GM12878 (cell line): ENCODE measurements around the gene DLD. TPM values are rescaled to one million over a fixed set of nuclear protein-coding genes. Genes with fewer than 3 reads are reported as not detected.

Experiments
- ATAC-seq: fragments of 200-7000 bp; cut with Tn5 transposase; 3 replicates; pipeline ENCODE4 v1.9.1; 2020; ENCODE audit warnings: mild to moderate bottlenecking, moderate library complexity
- BruUV-seq: library from RNA; stranded (reverse); fragments of 400-500 nt; replicated peaks from 2 replicates; lab custom pipeline; 2021; lab: Mats Ljungman, UMichigan
- CTCF ChIA-PET: fragments of 300-600 bp; sonication (Branson Sonifier 250); formaldehyde crosslinking; extraction: SDS; loops from one replicate; lab custom pipeline; 2021; ENCODE audit warnings: inconsistent platforms; lab: Yijun Ruan, JAX
- POLR2A ChIA-PET: fragments of 350-600 bp; formaldehyde crosslinking; extraction: SDS; loops from one replicate; lab custom pipeline; 2021; ENCODE audit warnings: inconsistent platforms; lab: Charles Lee
- RAD21 ChIA-PET: fragments of 300-600 bp; sonication (Branson Sonifier 250); formaldehyde crosslinking; loops from one replicate; lab custom pipeline; 2023; ENCODE audit warnings: antibody characterized with exemption; ENCODE audit not compliant: unreplicated experiment; lab: Charles Lee
- SMC1A ChIA-PET: fragments of 300-600 bp; sonication (Branson Sonifier 250); formaldehyde crosslinking; loops from one replicate; lab custom pipeline; 2023; ENCODE audit not compliant: unreplicated experiment, uncharacterized antibody; lab: Charles Lee
- DNase-seq: peaks from one replicate; pipeline ENCODE4 v3.0.0-alpha.2; 2011; ENCODE audit warnings: low read depth, low spot score
- FAIRE-seq: peaks from 3 replicates; lab custom pipeline; 2011; peaks lifted over from hg19 to GRCh38; lab: Jason Lieb, UNC
- H2AFZ ChIP-seq: 2 replicates; pipeline ENCODE4 v1.6.0; 2011; ENCODE audit warnings: low read depth, low read length, control low read depth; ENCODE audit not compliant: control insufficient read depth
- H3K27ac ChIP-seq: 2 replicates; pipeline ENCODE4 v1.5.1; 2011; ENCODE audit warnings: control low read depth; ENCODE audit not compliant: control insufficient read depth, insufficient read depth
- H3K27me3 ChIP-seq, 2 experiments: replicated peaks in 1 of 2; 2 replicates each; pipeline versions ENCODE4 v1.6.0 to v1.6.1; 2011; ENCODE audit warnings: low read length in 1 of 2; ENCODE audit not compliant: control insufficient read depth in 2 of 2, insufficient read depth in 2 of 2
- H3K36me3 ChIP-seq, 2 experiments: 2 replicates each; pipeline ENCODE4 v1.5.1; 2011; ENCODE audit warnings: low read length in 1 of 2; ENCODE audit not compliant: control insufficient read depth in 2 of 2, insufficient read depth in 2 of 2
- H3K4me1 ChIP-seq: 2 replicates; pipeline ENCODE4 v1.6.1; 2011; ENCODE audit warnings: mild to moderate bottlenecking, low read length, moderate library complexity, mixed read lengths; ENCODE audit not compliant: control insufficient read depth, insufficient read depth
- H3K4me2 ChIP-seq: 2 replicates; pipeline ENCODE4 v1.6.0; 2011; ENCODE audit warnings: control low read depth; ENCODE audit not compliant: control insufficient read depth, insufficient read depth
- H3K4me3 ChIP-seq: fragments of 200-600 bp; sonication (generic); 2 replicates; pipeline ENCODE4 v1.5.1; 2016
- H3K79me2 ChIP-seq: 2 replicates; pipeline ENCODE4 v1.6.0; 2011; ENCODE audit warnings: low read length; ENCODE audit not compliant: control insufficient read depth, insufficient read depth
- H3K9ac ChIP-seq: 2 replicates; pipeline ENCODE4 v1.8.0; 2011; ENCODE audit warnings: low read length, control low read depth, mixed read lengths; ENCODE audit not compliant: control insufficient read depth, insufficient read depth
- H3K9me3 ChIP-seq: replicated peaks from 3 replicates; pipeline ENCODE4 v1.5.1; 2011; ENCODE audit warnings: mild to moderate bottlenecking, low read length; ENCODE audit not compliant: control insufficient read depth, insufficient read depth
- H4K20me1 ChIP-seq: 2 replicates; pipeline ENCODE4 v1.6.0; 2011; ENCODE audit not compliant: control insufficient read depth, insufficient read depth
- CBX5 ChIP-seq: sonication (generic); IDR thresholded peaks from 2 replicates; pipeline ENCODE4 v1.6.1; 2016; ENCODE audit warnings: low read depth, moderate library complexity, mild to moderate bottlenecking, inconsistent platforms
- FOS ChIP-seq: IDR thresholded peaks from 3 replicates; pipeline ENCODE4 v1.6.1; 2011; ENCODE audit warnings: borderline replicate concordance; ENCODE audit not compliant: insufficient read length; ENCODE audit errors: extremely low read depth
- MXI1 ChIP-seq: fragments of 150-350 bp; IDR thresholded peaks from 2 replicates; pipeline ENCODE4 v1.6.1; 2011; ENCODE audit warnings: low read depth, mild to moderate bottlenecking, inconsistent platforms, low read length, improper control_type of control experiment
- NFYB ChIP-seq: IDR thresholded peaks from 2 replicates; pipeline ENCODE4 v1.6.1; 2011; ENCODE audit warnings: low read depth, mild to moderate bottlenecking, low read length, improper control_type of control experiment, moderate library complexity; ENCODE audit not compliant: insufficient read depth
- NR2C2 ChIP-seq: IDR thresholded peaks from 2 replicates; pipeline ENCODE4 v1.6.1; 2011; ENCODE audit warnings: borderline replicate concordance, low read depth; ENCODE audit not compliant: control insufficient read depth, insufficient read length
- RCOR1 ChIP-seq: conservative IDR thresholded peaks from 2 replicates; pipeline ENCODE4 v1.6.1; 2012; ENCODE audit warnings: low read depth, low read length, improper control_type of control experiment
- TBL1XR1 ChIP-seq: IDR thresholded peaks from 2 replicates; pipeline ENCODE4 v1.6.1; 2012; ENCODE audit warnings: low read depth, low read length, improper control_type of control experiment
- TCF3 ChIP-seq: IDR thresholded peaks from 2 replicates; pipeline ENCODE4 v1.6.1; 2012; ENCODE audit warnings: low read depth, mild to moderate bottlenecking, low read length, borderline replicate concordance; ENCODE audit not compliant: insufficient read depth
- ZZZ3 ChIP-seq: IDR thresholded peaks from 2 replicates; pipeline ENCODE4 v1.6.1; 2011; ENCODE audit warnings: low read depth; ENCODE audit not compliant: control insufficient read depth, insufficient read length
- WGBS: methylation state at CpG from one replicate; pipeline ENCODE4 v1.1.6; 2016; ENCODE audit warnings: low lambda C conversion rate; ENCODE audit not compliant: insufficient replicate concordance, insufficient coverage; ENCODE audit errors: missing lambda C conversion rate; 5-methylcytosine and 5-hydroxymethylcytosine counted together
- in situ Hi-C: fragments of 300-500 bp; cut with MboI; formaldehyde crosslinking; loops from 9 replicates; pipeline ENCODE4 v1.14.3; 2018; ENCODE audit warnings: mixed read lengths
- intact Hi-C: fragments of 100-400 bp; cut with micrococcal nuclease; formaldehyde crosslinking; loops from one replicate; pipeline ENCODE4 v1.14.2; 2022; ENCODE audit not compliant: unreplicated experiment
- polyA plus RNA-seq, 11 experiments: library from polyadenylated mRNA; depleted of rRNA in 4 of 11; unstranded in 6 of 11; stranded (reverse) in 5 of 11; fragments of >200 nt; fragmentation: Nextera tagmentation in 4 of 11; fragmentation: Illumina TruSeq in 1 of 11; extraction: Ambion mirVana in 4 of 11; extraction: Trizol in 1 of 11; gene quantifications; 1 replicate in 1 of 11; 2 replicates in 10 of 11; pipeline versions ENCODE4 v1.2.1 to v1.2.3, GENCODE V29; 2011 to 2016; ENCODE audit warnings: inconsistent platforms in 2 of 11, missing spikeins in 2 of 11, low read depth in 1 of 11
- total RNA-seq, 4 experiments: library from RNA; depleted of rRNA in 3 of 4; stranded (reverse); fragments of >200 nt in 3 of 4; fragmentation: Illumina TruSeq in 1 of 4; extraction: Trizol in 1 of 4; gene quantifications; 2 replicates each; pipeline versions ENCODE4 v1.2.1 to v1.2.3, GENCODE V29; 2013 to 2021
- TF ChIP-seq, protein P1 (sequence below): fragments of 450-650 bp; formaldehyde crosslinking; IDR thresholded peaks from 2 replicates; pipeline ENCODE4 v1.4.0; 2022; ENCODE audit warnings: mild to moderate bottlenecking, moderate library complexity
- TF ChIP-seq, protein P2 (sequence below): IDR thresholded peaks from 2 replicates; pipeline ENCODE4 v1.6.1; 2012; ENCODE audit warnings: improper control_type of control experiment, low read depth, low read length; ENCODE audit not compliant: insufficient replicate concordance
- TF ChIP-seq, protein P3 (sequence below): fragments of 450-650 bp; IDR thresholded peaks from 2 replicates; pipeline ENCODE4 v1.6.1; 2016; ENCODE audit warnings: mild to moderate bottlenecking
- TF ChIP-seq, protein P4 (sequence below): fragments of 450-650 bp; IDR thresholded peaks from 2 replicates; pipeline ENCODE4 v1.6.1; 2017; ENCODE audit warnings: low read depth, mild to moderate bottlenecking, moderate library complexity

DLD gene
- total and polyA plus RNA-seq, 10 of the 15 experiments (the other 5 are each of a cell fraction or from before 2014, with no cell fraction given): 62.7 to 314 (median 161) TPM

DNA sequence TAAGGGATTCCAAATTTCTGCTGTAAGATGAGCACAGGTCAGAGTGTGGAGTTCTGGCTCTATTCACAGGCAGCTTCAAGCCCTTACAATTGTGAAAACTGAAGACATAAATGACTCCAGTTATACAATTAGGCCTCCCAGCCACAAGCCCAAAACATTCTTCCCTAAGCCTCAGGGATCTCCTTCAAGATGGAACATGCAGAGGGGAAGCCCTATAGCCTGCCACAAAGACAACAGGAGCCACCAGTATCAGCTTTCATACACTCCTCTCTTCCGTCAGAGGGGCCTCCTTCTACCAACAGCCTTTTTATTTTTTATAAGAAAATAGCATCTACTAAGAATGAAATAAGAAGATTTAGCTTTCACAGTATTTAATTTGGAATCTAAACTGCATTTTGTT, 46.5 kb downstream of the DLD start:
- ChIA-PET CTCF (no interaction called here), SMC1A (no interaction called here), POLR2A (no interaction called here), RAD21 (no interaction called here)
- Histone ChIP-seq H3K4me3 (no peak overlapping the region), H3K36me3 (peaks cover 0 to 3% of the 10 kb centered on the region in 2 experiments; a peak in 3 of 4 replicates), H3K9me3 (no peaks in the 10 kb centered on the region), H3K27me3 (no peaks in the 10 kb centered on the region), H3K79me2 (no peaks in the 10 kb centered on the region), H3K4me1 (no peaks in the 10 kb centered on the region), H3K27ac (no peak overlapping the region), H3K4me2 (no peak overlapping the region), H2AFZ (no peak overlapping the region), H4K20me1 (no peaks in the 10 kb centered on the region), H3K9ac (no peak overlapping the region)
- 88% methylated on average over 1 of the region's 1 CpG for WGBS
- DNase-seq: no peak
- BruUV-seq: no TSS peak
- no peak for ATAC-seq
- intact Hi-C loops: no loop called here
- in situ Hi-C loops: no loop called here
- no peak for FAIRE-seq
- TF ChIP-seq, protein P1, sequence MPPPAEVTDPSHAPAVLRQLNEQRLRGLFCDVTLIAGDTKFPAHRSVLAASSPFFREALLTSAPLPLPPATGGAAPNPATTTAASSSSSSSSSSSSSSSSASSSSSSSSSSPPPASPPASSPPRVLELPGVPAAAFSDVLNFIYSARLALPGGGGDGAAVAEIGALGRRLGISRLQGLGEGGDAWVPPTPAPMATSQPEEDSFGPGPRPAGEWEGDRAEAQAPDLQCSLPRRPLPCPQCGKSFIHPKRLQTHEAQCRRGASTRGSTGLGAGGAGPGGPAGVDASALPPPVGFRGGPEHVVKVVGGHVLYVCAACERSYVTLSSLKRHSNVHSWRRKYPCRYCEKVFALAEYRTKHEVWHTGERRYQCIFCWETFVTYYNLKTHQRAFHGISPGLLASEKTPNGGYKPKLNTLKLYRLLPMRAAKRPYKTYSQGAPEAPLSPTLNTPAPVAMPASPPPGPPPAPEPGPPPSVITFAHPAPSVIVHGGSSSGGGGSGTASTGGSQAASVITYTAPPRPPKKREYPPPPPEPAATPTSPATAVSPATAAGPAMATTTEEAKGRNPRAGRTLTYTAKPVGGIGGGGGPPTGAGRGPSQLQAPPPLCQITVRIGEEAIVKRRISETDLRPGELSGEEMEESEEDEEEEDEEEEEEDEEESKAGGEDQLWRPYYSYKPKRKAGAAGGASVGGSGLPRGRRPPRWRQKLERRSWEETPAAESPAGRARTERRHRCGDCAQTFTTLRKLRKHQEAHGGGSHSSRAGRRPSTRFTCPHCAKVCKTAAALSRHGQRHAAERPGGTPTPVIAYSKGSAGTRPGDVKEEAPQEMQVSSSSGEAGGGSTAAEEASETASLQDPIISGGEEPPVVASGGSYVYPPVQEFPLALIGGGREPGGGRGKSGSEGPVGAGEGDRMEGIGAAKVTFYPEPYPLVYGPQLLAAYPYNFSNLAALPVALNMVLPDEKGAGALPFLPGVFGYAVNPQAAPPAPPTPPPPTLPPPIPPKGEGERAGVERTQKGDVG: no peak
- no peak for TF ChIP-seq NR2C2
- TF ChIP-seq, protein P2, sequence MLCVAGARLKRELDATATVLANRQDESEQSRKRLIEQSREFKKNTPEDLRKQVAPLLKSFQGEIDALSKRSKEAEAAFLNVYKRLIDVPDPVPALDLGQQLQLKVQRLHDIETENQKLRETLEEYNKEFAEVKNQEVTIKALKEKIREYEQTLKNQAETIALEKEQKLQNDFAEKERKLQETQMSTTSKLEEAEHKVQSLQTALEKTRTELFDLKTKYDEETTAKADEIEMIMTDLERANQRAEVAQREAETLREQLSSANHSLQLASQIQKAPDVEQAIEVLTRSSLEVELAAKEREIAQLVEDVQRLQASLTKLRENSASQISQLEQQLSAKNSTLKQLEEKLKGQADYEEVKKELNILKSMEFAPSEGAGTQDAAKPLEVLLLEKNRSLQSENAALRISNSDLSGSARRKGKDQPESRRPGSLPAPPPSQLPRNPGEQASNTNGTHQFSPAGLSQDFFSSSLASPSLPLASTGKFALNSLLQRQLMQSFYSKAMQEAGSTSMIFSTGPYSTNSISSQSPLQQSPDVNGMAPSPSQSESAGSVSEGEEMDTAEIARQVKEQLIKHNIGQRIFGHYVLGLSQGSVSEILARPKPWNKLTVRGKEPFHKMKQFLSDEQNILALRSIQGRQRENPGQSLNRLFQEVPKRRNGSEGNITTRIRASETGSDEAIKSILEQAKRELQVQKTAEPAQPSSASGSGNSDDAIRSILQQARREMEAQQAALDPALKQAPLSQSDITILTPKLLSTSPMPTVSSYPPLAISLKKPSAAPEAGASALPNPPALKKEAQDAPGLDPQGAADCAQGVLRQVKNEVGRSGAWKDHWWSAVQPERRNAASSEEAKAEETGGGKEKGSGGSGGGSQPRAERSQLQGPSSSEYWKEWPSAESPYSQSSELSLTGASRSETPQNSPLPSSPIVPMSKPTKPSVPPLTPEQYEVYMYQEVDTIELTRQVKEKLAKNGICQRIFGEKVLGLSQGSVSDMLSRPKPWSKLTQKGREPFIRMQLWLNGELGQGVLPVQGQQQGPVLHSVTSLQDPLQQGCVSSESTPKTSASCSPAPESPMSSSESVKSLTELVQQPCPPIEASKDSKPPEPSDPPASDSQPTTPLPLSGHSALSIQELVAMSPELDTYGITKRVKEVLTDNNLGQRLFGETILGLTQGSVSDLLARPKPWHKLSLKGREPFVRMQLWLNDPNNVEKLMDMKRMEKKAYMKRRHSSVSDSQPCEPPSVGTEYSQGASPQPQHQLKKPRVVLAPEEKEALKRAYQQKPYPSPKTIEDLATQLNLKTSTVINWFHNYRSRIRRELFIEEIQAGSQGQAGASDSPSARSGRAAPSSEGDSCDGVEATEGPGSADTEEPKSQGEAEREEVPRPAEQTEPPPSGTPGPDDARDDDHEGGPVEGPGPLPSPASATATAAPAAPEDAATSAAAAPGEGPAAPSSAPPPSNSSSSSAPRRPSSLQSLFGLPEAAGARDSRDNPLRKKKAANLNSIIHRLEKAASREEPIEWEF: no peak
- TF ChIP-seq FOS: no peak
- TF ChIP-seq, protein P3, sequence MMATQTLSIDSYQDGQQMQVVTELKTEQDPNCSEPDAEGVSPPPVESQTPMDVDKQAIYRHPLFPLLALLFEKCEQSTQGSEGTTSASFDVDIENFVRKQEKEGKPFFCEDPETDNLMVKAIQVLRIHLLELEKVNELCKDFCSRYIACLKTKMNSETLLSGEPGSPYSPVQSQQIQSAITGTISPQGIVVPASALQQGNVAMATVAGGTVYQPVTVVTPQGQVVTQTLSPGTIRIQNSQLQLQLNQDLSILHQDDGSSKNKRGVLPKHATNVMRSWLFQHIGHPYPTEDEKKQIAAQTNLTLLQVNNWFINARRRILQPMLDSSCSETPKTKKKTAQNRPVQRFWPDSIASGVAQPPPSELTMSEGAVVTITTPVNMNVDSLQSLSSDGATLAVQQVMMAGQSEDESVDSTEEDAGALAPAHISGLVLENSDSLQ: no peak
- no peak for TF ChIP-seq TCF3
- no peak for TF ChIP-seq CBX5
- TF ChIP-seq ZZZ3: no peak
- TF ChIP-seq RCOR1: no peak
- no peak for TF ChIP-seq TBL1XR1
- no peak for TF ChIP-seq MXI1
- TF ChIP-seq, protein P4, sequence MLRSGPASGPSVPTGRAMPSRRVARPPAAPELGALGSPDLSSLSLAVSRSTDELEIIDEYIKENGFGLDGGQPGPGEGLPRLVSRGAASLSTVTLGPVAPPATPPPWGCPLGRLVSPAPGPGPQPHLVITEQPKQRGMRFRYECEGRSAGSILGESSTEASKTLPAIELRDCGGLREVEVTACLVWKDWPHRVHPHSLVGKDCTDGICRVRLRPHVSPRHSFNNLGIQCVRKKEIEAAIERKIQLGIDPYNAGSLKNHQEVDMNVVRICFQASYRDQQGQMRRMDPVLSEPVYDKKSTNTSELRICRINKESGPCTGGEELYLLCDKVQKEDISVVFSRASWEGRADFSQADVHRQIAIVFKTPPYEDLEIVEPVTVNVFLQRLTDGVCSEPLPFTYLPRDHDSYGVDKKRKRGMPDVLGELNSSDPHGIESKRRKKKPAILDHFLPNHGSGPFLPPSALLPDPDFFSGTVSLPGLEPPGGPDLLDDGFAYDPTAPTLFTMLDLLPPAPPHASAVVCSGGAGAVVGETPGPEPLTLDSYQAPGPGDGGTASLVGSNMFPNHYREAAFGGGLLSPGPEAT: no peak
- no peak for TF ChIP-seq NFYB
